Measurements from ENCODE around the gene AANAT. TPM values are rescaled to one million over a fixed set of nuclear protein-coding genes. Genes with fewer than 3 reads are reported as not detected.

Gene AANAT
- total RNA-seq, 6 experiments from 2014 or later = not detected

DNA sequence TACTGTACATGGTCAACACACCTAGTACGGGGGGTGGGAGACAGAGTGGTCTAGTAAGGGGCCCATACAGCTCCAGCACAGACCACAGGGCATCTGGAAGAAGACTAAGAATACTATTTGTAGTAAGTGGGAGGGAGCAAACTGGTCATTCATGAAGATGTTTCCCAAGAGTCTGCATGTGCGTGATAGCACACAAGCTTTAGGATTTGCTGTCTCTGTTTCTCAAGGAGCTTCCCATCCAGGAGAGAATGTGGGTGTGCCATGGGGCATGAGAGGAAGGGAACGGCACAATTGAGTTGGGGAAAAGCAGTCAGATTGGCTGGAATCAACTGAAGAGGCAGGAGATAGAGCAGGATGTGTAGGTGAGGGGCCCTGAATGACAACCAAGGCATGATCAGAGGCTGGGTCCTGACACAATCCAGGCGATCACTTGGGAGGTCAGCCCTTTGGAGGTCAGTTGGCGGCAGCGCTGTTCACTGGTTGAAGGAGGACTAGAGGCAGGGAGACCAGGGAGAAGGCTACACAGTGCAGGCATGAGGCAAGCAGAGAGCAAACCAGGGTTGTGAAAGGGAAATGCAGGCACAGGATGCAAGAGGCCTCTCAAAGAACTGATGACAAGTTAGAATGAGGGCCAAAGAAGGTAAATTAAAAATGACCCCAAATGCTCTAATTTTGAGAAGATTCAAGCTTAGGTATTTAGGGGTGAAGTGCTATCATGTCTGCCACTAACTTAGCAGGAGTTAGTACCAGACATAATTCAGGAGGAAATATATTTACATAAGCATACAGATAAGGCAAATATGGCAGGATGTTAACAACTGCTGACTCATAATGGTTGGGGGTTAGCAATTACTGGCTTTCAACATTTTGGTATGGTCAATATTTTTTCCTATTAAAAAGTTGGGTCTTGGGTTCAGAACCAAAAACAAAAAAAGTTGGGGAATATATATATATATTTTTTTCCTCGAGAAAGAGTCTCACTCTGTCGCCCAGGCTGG is 24.8 kb upstream of the AANAT start:
- ATAC-seq (no peak), DNase-seq (no peak)
- intact Hi-C loops (cut with DNase I) = no loop called here
- Histone ChIP-seq H3K9me3 (no peaks in the 10 kb centered on the region), H3K27ac (no peak overlapping the region), H3K27me3 (no peaks in the 10 kb centered on the region), H3K4me3 (no peak overlapping the region), H3K4me1 (peaks cover 0 to 12% (median 0%) of the 10 kb centered on the region in 4 donors), H3K36me3 (no peaks in the 10 kb centered on the region)
- TF ChIP-seq POLR2A (IDR thresholded peaks at IDR 0.05) = no peak
- TF ChIP-seq, protein P1, sequence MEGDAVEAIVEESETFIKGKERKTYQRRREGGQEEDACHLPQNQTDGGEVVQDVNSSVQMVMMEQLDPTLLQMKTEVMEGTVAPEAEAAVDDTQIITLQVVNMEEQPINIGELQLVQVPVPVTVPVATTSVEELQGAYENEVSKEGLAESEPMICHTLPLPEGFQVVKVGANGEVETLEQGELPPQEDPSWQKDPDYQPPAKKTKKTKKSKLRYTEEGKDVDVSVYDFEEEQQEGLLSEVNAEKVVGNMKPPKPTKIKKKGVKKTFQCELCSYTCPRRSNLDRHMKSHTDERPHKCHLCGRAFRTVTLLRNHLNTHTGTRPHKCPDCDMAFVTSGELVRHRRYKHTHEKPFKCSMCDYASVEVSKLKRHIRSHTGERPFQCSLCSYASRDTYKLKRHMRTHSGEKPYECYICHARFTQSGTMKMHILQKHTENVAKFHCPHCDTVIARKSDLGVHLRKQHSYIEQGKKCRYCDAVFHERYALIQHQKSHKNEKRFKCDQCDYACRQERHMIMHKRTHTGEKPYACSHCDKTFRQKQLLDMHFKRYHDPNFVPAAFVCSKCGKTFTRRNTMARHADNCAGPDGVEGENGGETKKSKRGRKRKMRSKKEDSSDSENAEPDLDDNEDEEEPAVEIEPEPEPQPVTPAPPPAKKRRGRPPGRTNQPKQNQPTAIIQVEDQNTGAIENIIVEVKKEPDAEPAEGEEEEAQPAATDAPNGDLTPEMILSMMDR (IDR thresholded peaks at IDR 0.05) = no peak
- 92% methylated on average over 8 of the region's 8 CpGs for WGBS (ENCODE audit: insufficient coverage, low coverage, low lambda C conversion rate, missing lambda C conversion rate)

DNA sequence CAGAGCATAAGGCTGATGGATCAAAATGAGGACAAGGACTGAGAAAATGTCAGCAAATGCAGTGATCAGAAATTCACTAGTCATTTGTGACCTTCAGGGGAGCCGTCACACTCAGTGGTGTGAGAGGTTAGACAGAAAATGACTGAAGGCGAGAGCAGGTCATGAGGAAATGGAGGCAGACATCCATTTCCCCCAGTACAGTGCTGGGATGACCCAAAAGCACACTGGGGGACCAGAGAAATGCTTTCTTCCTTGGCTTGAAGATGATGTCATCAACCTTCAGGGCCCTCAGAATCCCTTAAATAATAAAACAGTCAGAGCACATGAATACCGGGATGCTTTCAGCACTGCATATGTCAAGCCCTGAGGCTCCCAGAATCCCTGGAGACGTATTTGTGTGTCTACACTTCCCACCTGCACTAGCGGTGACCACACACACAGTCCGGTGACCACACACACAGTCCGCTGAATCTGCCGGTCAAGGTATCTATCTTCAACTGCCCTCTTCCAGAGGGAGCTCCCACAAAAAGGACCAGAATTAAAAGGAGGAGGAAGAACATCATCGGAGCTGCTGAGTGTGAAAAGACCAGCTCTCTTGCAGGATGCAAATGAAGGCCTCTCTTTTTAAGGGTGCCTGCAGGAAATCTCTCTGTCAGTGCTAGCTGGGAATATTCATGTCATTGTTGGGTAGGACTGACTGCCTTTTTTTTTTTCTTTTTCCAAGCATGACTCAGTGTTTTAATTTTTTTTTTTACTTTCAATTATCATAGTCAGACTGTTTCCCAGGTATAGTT is 22.7 kb upstream of the AANAT start:
- WGBS (ENCODE audit: insufficient coverage, low coverage, low lambda C conversion rate, missing lambda C conversion rate) = 82% methylated on average over 5 of the region's 9 CpGs
- H3K36me3 ChIP-seq = no peaks in the 10 kb centered on the region
- H3K9me3 ChIP-seq = no peaks in the 10 kb centered on the region
- H3K27ac ChIP-seq = no peak overlapping the region
- H3K4me1 ChIP-seq = peaks cover 0 to 7% (median 0%) of the 10 kb centered on the region in 4 donors
- no peaks in the 10 kb centered on the region for H3K27me3 ChIP-seq
- intact Hi-C loops (cut with DNase I) = no loop called here
- no peak for ATAC-seq
- H3K4me3 ChIP-seq = no peak overlapping the region
- DNase-seq = no peak
- no peak for TF ChIP-seq POLR2A (IDR thresholded peaks at IDR 0.05)
- TF ChIP-seq, protein P1 (IDR thresholded peaks at IDR 0.05) = no peak

DNA sequence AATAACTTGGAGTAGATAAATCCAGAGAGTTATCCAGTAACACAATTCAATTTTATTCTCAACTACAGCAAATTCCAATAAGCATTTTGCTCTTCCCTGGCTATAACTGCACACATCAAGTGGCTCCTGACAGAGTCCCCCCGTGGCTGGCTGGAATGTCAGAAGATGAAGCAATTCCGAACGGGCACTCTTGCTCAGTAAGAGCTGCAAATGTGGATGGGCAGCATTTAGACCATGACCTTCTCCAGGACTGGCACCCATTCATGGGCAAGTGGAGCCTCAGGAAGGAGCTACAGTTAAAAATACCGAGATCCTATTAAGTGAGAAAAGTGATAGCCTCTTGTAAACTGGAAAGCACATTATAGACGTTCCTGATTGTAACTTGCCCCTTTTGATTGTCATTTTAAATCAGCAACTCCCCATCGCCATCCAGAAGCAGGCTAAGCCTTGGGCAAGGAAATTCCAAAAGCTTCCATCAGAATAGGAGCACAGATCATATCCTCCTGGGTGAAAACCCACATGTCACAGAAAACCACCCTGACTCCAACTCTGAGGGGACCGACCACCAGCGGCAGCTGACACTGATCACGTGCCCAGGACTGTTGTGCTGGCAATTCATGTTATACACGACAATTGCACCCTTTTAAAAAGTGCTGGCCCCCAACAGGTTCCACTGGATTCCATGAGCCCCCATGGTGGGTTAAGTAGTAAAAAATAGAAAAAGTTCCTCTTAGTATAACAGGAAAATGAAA is 21.5 kb upstream of the AANAT start:
- TF ChIP-seq POLR2A (IDR thresholded peaks at IDR 0.05) = no peak
- TF ChIP-seq, protein P1 (IDR thresholded peaks at IDR 0.05) = no peak
- no peak for ATAC-seq
- Histone ChIP-seq H3K4me3 (no peak overlapping the region), H3K27me3 (no peaks in the 10 kb centered on the region), H3K36me3 (no peaks in the 10 kb centered on the region), H3K4me1 (peaks cover 0 to 7% (median 0%) of the 10 kb centered on the region in 4 donors), H3K27ac (no peak overlapping the region), H3K9me3 (no peaks in the 10 kb centered on the region)
- intact Hi-C loops (cut with DNase I) = no loop called here
- WGBS (ENCODE audit: insufficient coverage, low coverage, low lambda C conversion rate, missing lambda C conversion rate) = 70% methylated on average over 8 of the region's 10 CpGs
- DNase-seq = no peak

All from right lobe of liver (tissue), 6 donors.